Measurements from ENCODE around the gene TBX5. TPM values are rescaled to one million over a fixed set of nuclear protein-coding genes. Genes with fewer than 3 reads are reported as not detected.

The TBX5 gene
- total and polyA plus RNA-seq, 2 donors (not counting 1 experiment from before 2014, with no cell fraction given): not detected

GRCh38 chr12:114400361-114400811, 5.6 kb downstream of the TBX5 start:
- intact Hi-C loops (cut with micrococcal nuclease): no loop called here
- H3K4me3 Mint-ChIP-seq: no peak overlapping the region
- Histone ChIP-seq H3K27me3 (replicated peaks in 1 of 4; ENCODE audit: control extremely low read depth in 1 of 4, control insufficient read depth in 3 of 4, insufficient read depth in 4 of 4, low read length in 3 of 4) (peaks cover 0 to 67% (median 49%) of the 10 kb centered on the region in 4 experiments), H3K9me3 (ENCODE audit: control extremely low read depth in 1 of 3, control insufficient read depth in 2 of 3, insufficient read depth in 1 of 3, low read length in 2 of 3) (peaks cover 0 to 14% (median 0%) of the 10 kb centered on the region in 3 donors), H3K4me3 (ENCODE audit: control extremely low read depth in 1 of 5, extremely low read depth in 1 of 5, insufficient read depth in 1 of 5, low read depth in 2 of 5, low read length in 4 of 5) (no peak overlapping the region), H3K4me2 (replicated peaks; ENCODE audit: low read depth, low read length, poor library complexity, severe bottlenecking) (no peak overlapping the region), H2AFZ (ENCODE audit: insufficient read depth, low read depth, low read length, poor library complexity, severe bottlenecking) (no peak overlapping the region), H3K79me2 (ENCODE audit: control insufficient read depth, insufficient read depth, low read length) (no peaks in the 10 kb centered on the region), H3K36me3 (replicated peaks in 1 of 2; ENCODE audit: control extremely low read depth in 1 of 2, control insufficient read depth in 1 of 2, extremely low read depth in 1 of 2, insufficient read depth in 2 of 2, low read length in 1 of 2) (no peaks in the 10 kb centered on the region), H3K27ac (ENCODE audit: low read length in 2 of 2) (no peak overlapping the region), H3K9ac (ENCODE audit: low read length) (no peak overlapping the region), H3K4me1 (ENCODE audit: control insufficient read depth in 2 of 2, insufficient read depth in 2 of 2, low read length in 2 of 2) (no peaks in the 10 kb centered on the region), H4K20me1 (ENCODE audit: control insufficient read depth, insufficient read depth, low read length, poor library complexity, severe bottlenecking) (no peaks in the 10 kb centered on the region)
- CTCF ChIA-PET: no interaction called here
- H3K27ac Mint-ChIP-seq: no peak overlapping the region
- TF ChIP-seq EZH2 (IDR thresholded peaks at IDR 0.05; ENCODE audit: borderline replicate concordance, insufficient read depth, low read depth, low read length, poor library complexity, severe bottlenecking) (no peak), CTCF (IDR thresholded peaks at IDR 0.05) (no peak)
- POLR2A ChIA-PET: no interaction called here
- no peaks in the 10 kb centered on the region for H3K4me1 Mint-ChIP-seq
- peaks cover 76% of the 10 kb centered on the region for H3K27me3 Mint-ChIP-seq
- WGBS (ENCODE audit: insufficient coverage): 16% methylated on average over 27 of the region's 31 CpGs
- no peaks in the 10 kb centered on the region for H3K9me3 Mint-ChIP-seq (ENCODE audit: insufficient read depth)
- ATAC-seq (ENCODE audit: low read depth) (no peak), DNase-seq (no peak)

GRCh38 chr12:114399664-114400211, 6.2 kb downstream of the TBX5 start:
- no peak overlapping the region for H3K9ac ChIP-seq (ENCODE audit: low read length)
- no peaks in the 10 kb centered on the region for H3K4me1 ChIP-seq (ENCODE audit: control insufficient read depth in 2 of 2, insufficient read depth in 2 of 2, low read length in 2 of 2)
- no peak overlapping the region for H2AFZ ChIP-seq (ENCODE audit: insufficient read depth, low read depth, low read length, poor library complexity, severe bottlenecking)
- ChIA-PET POLR2A (no interaction called here), CTCF (no interaction called here)
- no peak overlapping the region for H3K27ac ChIP-seq (ENCODE audit: low read length in 2 of 2)
- peaks cover 0 to 66% (median 49%) of the 10 kb centered on the region in 4 experiments for H3K27me3 ChIP-seq (replicated peaks in 1 of 4; ENCODE audit: control extremely low read depth in 1 of 4, control insufficient read depth in 3 of 4, insufficient read depth in 4 of 4, low read length in 3 of 4)
- H3K4me2 ChIP-seq (replicated peaks; ENCODE audit: low read depth, low read length, poor library complexity, severe bottlenecking): no peak overlapping the region
- intact Hi-C loops (cut with micrococcal nuclease): no loop called here
- H3K27ac Mint-ChIP-seq: no peak overlapping the region
- H3K9me3 ChIP-seq (ENCODE audit: control extremely low read depth in 1 of 3, control insufficient read depth in 2 of 3, insufficient read depth in 1 of 3, low read length in 2 of 3): peaks cover 0 to 10% (median 0%) of the 10 kb centered on the region in 3 donors
- H3K4me3 ChIP-seq (ENCODE audit: control extremely low read depth in 1 of 5, extremely low read depth in 1 of 5, insufficient read depth in 1 of 5, low read depth in 2 of 5, low read length in 4 of 5): no peak overlapping the region
- no peak for DNase-seq
- no peaks in the 10 kb centered on the region for H3K9me3 Mint-ChIP-seq (ENCODE audit: insufficient read depth)
- TF ChIP-seq EZH2 (IDR thresholded peaks at IDR 0.05; ENCODE audit: borderline replicate concordance, insufficient read depth, low read depth, low read length, poor library complexity, severe bottlenecking) (no peak), CTCF (IDR thresholded peaks at IDR 0.05) (no peak)
- H4K20me1 ChIP-seq (ENCODE audit: control insufficient read depth, insufficient read depth, low read length, poor library complexity, severe bottlenecking): no peaks in the 10 kb centered on the region
- H3K4me1 Mint-ChIP-seq: no peaks in the 10 kb centered on the region
- WGBS (ENCODE audit: insufficient coverage): 9% methylated on average over 27 of the region's 30 CpGs
- no peak overlapping the region for H3K4me3 Mint-ChIP-seq
- peaks cover 80% of the 10 kb centered on the region for H3K27me3 Mint-ChIP-seq
- H3K79me2 ChIP-seq (ENCODE audit: control insufficient read depth, insufficient read depth, low read length): no peaks in the 10 kb centered on the region
- no peaks in the 10 kb centered on the region for H3K36me3 ChIP-seq (replicated peaks in 1 of 2; ENCODE audit: control extremely low read depth in 1 of 2, control insufficient read depth in 1 of 2, extremely low read depth in 1 of 2, insufficient read depth in 2 of 2, low read length in 1 of 2)
- ATAC-seq (ENCODE audit: low read depth): no peak

Data from B cell (primary cell).